Metanephros (tissue), 1 donor: ENCODE measurements around the gene ABCB4. TPM values are rescaled to one million over a fixed set of nuclear protein-coding genes. Genes with fewer than 3 reads are reported as not detected.

Source experiments
- total RNA-seq: library from RNA; depleted of rRNA; stranded (reverse); fragments of >200 nt; gene quantifications from one replicate; pipeline ENCODE4 v1.2.3, GENCODE V29; 2014

ABCB4 gene
- total RNA-seq, result 2.4 TPM

GRCh38 chr7:87475359-87476178, at the start of gene ABCB4:
Gene ABCB4 (minus strand): TSS chr7:87475680. CDS start chr7:87475465, 215 bp downstream.

Other genes starting within 250 kb of the ABCB4 start
- gene CROT, start 130.0 kb downstream of the ABCB4 start, total RNA-seq, result 18.9 TPM
- gene ABCB1, start 125.2 kb upstream of the ABCB4 start, total RNA-seq, result 22.8 TPM
- 3.1 TPM for gene RUNDC3B, start 152.7 kb upstream of the ABCB4 start, total RNA-seq